ENCODE data around the gene C6orf47.

DNA sequence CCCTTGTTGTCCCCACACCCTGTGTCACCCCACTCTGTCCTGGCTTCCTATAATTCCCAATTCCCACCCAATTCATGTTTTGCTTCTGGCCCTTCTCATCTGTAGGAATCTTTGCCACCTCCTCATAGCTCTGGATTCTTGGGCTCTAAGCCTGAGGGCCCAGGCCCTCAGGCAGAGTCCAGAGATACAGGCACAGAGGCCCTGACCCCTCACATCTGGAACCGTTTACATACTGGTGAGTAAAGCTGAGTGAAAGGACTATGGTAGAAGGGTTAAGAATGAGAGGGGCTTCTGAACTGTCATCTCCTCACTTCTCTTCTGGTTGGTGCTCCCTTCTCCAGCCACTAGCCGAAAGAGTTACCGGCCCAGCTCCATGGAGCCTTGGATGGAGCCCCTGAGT is 26.4 kb downstream of the C6orf47 start:
- TF ChIP-seq, protein P1, sequence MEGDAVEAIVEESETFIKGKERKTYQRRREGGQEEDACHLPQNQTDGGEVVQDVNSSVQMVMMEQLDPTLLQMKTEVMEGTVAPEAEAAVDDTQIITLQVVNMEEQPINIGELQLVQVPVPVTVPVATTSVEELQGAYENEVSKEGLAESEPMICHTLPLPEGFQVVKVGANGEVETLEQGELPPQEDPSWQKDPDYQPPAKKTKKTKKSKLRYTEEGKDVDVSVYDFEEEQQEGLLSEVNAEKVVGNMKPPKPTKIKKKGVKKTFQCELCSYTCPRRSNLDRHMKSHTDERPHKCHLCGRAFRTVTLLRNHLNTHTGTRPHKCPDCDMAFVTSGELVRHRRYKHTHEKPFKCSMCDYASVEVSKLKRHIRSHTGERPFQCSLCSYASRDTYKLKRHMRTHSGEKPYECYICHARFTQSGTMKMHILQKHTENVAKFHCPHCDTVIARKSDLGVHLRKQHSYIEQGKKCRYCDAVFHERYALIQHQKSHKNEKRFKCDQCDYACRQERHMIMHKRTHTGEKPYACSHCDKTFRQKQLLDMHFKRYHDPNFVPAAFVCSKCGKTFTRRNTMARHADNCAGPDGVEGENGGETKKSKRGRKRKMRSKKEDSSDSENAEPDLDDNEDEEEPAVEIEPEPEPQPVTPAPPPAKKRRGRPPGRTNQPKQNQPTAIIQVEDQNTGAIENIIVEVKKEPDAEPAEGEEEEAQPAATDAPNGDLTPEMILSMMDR (conservative IDR thresholded peaks at IDR 0.05; ENCODE audit: low read length) = no peak
- TF ChIP-seq EZH2phosphoT487 (IDR thresholded peaks at IDR 0.05; ENCODE audit: borderline replicate concordance, low read depth, low read length) = no peak

Data from OCI-LY7 (cell line).